OCI-LY1 (cell line): Measurements from ENCODE around the gene E2F4.

Experiments used
- CTCF ChIP-seq: fragments of 200-600 bp; sonication (generic), shearing (Covaris generic); IDR thresholded peaks from 2 replicates; pipeline ENCODE4 v1.5.1; 2017; ENCODE audit warnings: mild to moderate bottlenecking, antibody characterized with exemption, low read length, moderate library complexity, mixed read lengths
- EZH2 ChIP-seq: fragments of 200-600 bp; sonication (generic), shearing (Covaris generic); IDR thresholded peaks from 2 replicates; pipeline ENCODE4 v1.8.0; 2017; ENCODE audit warnings: borderline replicate concordance, mixed run types, mild to moderate bottlenecking, antibody characterized with exemption, low read length, moderate library complexity, mixed read lengths

- TF ChIP-seq CTCF (peak; percentile 83), EZH2 (no peak)
Observed at GRCh38 chr16:67155295-67156142, 36.4 kb upstream of the E2F4 start.
